ENCODE measurements around the gene MAGEA9B.
"Not testable (repeated sequence)": the region's sequence is repeated elsewhere in the genome, so short reads cannot be mapped to it uniquely, and the experiment has no call there.

MAGEA9B gene, protein sequence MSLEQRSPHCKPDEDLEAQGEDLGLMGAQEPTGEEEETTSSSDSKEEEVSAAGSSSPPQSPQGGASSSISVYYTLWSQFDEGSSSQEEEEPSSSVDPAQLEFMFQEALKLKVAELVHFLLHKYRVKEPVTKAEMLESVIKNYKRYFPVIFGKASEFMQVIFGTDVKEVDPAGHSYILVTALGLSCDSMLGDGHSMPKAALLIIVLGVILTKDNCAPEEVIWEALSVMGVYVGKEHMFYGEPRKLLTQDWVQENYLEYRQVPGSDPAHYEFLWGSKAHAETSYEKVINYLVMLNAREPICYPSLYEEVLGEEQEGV

GRCh38 chrX:149587359-149587758 lies at the start of gene MAGEA9B:
Gene MAGEA9B (minus strand): TSS chrX:149587459. CDS start chrX:149583179, 4,280 bp downstream.
- not testable (repeated sequence) for DNase-seq

GRCh38 chrX:149633511-149633910 lies 46.3 kb upstream of the MAGEA9B start:
- no peak for DNase-seq

- DNase-seq: peak; percentile 55
Measured at GRCh38 chrX:149631234-149632165, 44.2 kb upstream of the MAGEA9B start, which contains the start of gene TMEM185A. Gene TMEM185A (minus strand): TSS chrX:149631792. CDS start chrX:149631580, 212 bp downstream.

DNA sequence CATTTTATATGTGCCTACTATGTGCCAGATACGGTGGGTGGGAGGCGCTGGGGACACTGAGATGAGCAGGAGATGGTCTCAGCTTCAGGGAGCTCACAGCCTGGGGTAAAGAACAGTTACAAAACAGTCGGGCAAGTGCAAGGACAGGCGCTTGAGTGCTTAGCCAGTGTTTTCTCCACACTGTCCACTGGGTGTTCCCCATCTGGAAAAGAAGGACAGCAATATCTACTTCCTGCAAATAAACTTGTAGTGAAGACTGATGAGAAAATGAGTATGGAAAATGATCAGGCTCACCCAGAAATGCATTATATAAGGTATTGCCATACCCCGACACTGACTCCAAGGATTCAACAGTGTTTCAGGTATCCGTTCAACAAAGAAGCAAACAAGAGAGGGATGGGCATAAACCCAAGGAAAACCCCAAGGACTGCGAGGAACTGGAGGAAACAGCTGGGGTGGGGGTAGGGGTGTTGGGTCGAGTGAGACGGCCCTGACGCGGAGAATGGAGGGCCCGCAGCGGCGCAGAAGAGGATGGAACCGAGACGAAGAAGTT lies 43.5 kb upstream of the MAGEA9B start:
- DNase-seq: peak; percentile 40

DNA sequence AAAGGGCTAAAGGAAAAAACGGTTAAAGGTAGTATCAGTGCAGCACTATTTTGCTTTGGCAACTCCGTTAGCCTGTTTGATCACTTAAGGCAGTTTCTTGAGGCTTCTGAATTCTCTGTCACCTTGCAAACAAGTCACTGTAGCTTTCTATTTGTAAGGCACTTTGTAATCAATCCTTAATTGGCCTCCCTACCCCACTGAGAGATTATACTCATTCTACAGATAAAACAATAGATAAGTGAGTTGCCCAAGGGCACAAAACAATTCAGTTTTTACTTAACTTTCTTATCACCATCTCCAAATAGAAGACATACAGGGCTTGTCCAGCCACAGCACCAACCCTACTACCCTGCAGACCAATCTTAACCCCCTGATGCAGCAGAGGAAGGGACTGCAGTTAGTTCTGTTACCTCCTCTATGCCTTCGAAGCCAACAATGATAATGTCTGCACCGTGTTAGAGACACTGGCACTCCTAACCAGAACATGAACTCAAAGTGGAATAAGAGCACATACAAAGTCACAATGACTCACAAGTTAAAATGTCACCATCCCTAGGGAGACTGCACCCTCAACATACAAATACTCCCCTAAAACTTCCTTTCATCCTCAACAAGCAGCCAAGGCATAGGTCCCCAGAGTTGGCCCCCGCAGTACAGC lies 42.6 kb upstream of the MAGEA9B start:
- DNase-seq: no peak

DNA sequence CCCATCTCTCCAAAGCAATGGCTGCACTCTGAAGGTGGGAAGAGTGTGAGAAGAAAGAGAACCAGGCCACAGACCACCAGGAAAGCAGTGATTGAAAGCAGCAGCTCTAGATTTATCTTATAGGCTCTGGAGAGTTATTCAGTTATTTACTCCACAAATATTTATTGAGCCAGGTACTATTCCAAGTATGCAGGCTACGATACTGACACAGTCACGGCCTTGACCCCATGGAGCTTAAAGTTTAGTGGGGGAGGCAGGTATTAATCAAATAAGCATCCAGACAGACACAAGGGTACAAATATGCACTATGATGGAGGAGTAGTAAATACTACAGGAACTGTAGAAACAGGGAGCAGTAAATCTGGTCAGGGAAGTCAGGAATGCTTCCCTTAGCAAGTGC lies 41.5 kb upstream of the MAGEA9B start:
- DNase-seq: no peak

- no peak for DNase-seq
Measured at GRCh38 chrX:149628280-149628679, 41.0 kb upstream of the MAGEA9B start.

- not testable (repeated sequence) for DNase-seq
Measured at GRCh38 chrX:149626829-149627228, 39.6 kb upstream of the MAGEA9B start.

DNA sequence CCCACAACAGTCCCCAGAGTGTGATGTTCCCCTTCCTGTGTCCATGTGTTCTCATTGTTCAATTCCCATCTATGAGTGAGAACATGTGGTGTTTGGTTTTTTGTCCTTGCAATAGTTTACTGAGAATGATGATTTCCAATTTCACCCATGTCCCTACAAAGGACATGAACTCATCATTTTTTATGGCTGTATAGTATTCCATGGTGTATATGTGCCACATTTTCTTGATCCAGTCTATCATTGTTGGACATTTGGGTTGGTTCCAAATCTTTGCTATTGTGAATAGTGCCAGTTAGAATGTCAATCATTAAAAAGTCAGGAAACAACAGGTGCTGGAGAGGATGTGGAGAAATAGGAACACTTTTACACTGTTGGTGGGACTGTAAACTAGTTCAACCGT lies 32.4 kb upstream of the MAGEA9B start:
- not testable (repeated sequence) for DNase-seq

DNA sequence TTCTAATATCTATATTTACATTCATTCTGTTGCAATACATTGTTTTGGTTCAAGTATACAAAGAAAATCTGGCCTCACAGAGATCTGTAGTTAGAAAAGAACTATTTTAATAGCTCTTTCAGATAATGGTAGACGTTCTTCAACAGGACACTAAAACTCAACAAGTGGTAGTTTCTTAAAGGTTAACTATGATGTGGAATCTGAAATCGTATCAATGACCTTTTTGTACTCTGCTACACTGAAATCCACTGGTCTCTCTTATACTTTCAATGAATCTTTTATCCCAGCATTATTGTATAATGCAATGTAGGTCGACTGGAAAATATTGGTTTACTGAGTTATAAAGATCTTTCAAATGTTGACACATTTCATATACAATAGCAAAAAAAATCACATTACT lies 31.6 kb upstream of the MAGEA9B start:
- DNase-seq: no peak

DNA sequence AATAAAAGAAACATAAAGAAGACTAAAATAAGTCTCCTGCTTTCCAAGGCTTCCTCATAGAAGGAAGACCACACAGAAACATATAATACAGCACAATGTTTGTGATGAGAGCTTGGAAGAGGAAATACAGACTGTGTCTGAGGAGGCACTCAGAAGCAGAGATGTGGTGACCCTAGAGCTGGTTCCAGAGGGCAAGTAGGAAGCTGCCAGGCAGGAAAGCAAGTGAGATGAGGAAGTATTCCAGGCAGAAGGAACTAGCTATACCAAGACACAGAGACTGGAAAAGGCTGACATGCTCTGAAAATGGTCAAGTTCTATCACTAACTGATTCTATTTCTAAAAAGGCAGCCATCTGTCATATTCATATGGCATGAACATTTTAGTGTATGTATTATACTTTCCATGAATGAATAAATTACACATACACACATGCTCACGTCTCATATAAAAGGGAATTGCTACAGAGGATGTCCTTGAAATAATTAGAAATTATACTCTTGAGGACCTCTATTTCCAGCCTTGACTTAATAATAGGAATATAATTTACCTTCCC lies 24.4 kb upstream of the MAGEA9B start:
- DNase-seq: no peak

GRCh38 chrX:149610511-149610910 lies 23.3 kb upstream of the MAGEA9B start:
- DNase-seq: no peak

GRCh38 chrX:149607699-149608098 lies 20.4 kb upstream of the MAGEA9B start:
- no peak for DNase-seq

DNA sequence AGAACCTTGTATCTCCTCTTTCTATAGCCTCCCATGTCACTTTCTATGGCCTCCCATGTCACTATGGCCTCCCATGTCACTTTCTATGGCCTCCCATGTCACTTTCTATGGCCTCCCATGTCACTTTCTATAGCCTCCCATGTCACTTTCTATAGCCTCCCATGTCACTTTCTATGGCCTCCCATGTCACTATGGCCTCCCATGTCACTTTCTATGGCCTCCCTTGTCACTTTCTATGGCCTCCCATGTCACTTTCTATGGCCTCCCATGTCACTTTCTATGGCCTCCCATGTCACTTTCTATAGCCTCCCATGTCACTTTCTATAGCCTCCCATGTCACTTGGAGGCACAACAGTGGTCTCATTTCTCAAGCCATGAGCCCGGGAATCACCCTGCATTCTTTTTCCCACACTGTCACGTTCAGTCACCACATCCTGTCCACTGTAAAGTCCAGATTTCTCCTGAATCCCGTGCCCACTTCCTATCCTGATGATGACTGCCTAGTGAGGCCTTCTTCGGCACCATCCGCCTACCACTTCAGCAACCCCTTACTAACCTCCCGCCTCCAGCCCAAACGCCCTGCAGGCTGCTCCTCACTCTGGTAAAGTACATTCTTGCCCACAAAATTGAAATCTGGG lies 18.1 kb upstream of the MAGEA9B start:
- peak; percentile 45 for DNase-seq

GRCh38 chrX:149598603-149599002 lies 11.3 kb upstream of the MAGEA9B start:
- not testable (repeated sequence) for DNase-seq

- not testable (repeated sequence) for DNase-seq
Measured at GRCh38 chrX:149595943-149596342, 8.7 kb upstream of the MAGEA9B start.

- DNase-seq: not testable (repeated sequence)
Measured at GRCh38 chrX:149595214-149595613, 8.0 kb upstream of the MAGEA9B start, which contains the start of gene HSFX2. Gene HSFX2 (minus strand): TSS chrX:149595314. CDS start chrX:149594700, 614 bp downstream.

GRCh38 chrX:149590993-149591392 lies 3.7 kb upstream of the MAGEA9B start:
- DNase-seq: not testable (repeated sequence)

DNA sequence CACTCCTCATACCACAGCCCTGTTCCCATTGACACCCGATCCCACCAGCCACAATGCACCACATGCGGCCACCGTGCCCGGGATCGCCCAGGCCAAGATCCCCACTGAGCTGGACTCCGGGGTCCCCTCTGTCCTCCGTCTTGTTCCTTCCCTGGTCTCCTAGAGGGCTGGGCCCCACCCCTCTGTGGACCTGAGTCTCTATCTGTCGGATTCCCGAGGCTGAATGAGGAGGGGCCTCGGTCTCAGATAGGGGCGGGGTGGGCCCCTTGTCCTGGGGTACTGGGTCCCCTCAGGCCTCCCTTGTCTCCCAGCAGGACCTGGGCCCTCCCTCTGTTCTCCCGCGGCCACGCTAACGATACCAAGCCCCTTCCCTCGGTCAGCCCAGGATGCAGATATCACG lies 1.6 kb downstream of the MAGEA9B start:
- DNase-seq: not testable (repeated sequence)

- not testable (repeated sequence) for DNase-seq
Measured at GRCh38 chrX:149573456-149573855, 13.8 kb downstream of the MAGEA9B start.

DNA sequence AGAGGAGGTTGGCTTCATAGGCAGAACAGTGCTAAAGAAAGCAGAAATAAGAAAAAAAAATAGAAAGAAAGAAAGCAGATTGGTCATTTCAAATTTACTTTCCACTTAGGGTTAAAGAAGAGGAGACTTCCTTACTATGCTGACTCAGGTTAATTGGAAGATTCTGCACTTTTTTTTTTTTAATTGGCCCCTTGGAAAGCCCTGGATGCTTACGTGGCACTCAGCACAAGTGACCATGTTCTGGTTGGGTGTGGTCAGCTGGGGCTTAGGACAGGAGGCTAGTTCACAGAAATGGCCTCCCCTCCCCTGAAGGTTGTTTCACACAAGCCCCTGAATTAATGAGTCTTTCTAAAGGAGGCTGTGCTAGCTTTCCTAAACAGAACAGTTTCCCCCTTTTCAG lies 14.5 kb downstream of the MAGEA9B start:
- DNase-seq: no peak

GRCh38 chrX:149571770-149572169 lies 15.5 kb downstream of the MAGEA9B start:
- DNase-seq: no peak

Measured in EL (cell line).